Testis (tissue), 3 donors: ENCODE results near the gene MAPK12. TPM values are rescaled to one million over a fixed set of nuclear protein-coding genes. Genes with fewer than 3 reads are reported as not detected.
A peak's percentile ranks its signal among the peaks of the same experiment; 100 is the strongest.

Experiments
- DNase-seq: peaks from one replicate; pipeline ENCODE4 v3.0.0-alpha.2; 2019
- H3K27ac ChIP-seq, 2 donors: fragments of 200-600 bp; sonication (generic); one replicate each; pipeline ENCODE4 v1.5.1; 2019
- H3K27me3 ChIP-seq: fragments of 200-600 bp; sonication (generic); one replicate; pipeline ENCODE4 v1.5.1; 2019
- H3K36me3 ChIP-seq: fragments of 200-600 bp; sonication (generic); one replicate; pipeline ENCODE4 v1.5.1; 2017; ENCODE audit warnings: low read depth; ENCODE audit errors: missing control alignments
- H3K4me1 ChIP-seq: fragments of 200-600 bp; sonication (generic); one replicate; pipeline ENCODE4 v1.5.1; 2019
- H3K4me3 ChIP-seq, 2 donors: fragments of 200-600 bp; sonication (generic); one replicate each; pipeline ENCODE4 v1.5.1; 2017 to 2019
- H3K9me3 ChIP-seq: fragments of 200-600 bp; sonication (generic); one replicate; pipeline ENCODE4 v1.5.1; 2017
- CTCF ChIP-seq, 3 experiments: fragments of 450-650 bp in 2 of 3; fragments of 200-600 bp in 1 of 3; sonication (generic) in 1 of 3; IDR thresholded peaks; one replicate each; pipeline ENCODE4 v1.5.1; 2016 to 2019; ENCODE audit warnings: antibody characterized with exemption in 3 of 3, mild to moderate bottlenecking in 2 of 3, moderate library complexity in 1 of 3
- POLR2A ChIP-seq: fragments of 450-650 bp; IDR thresholded peaks from one replicate; pipeline ENCODE4 v1.6.1; 2017; ENCODE audit warnings: antibody characterized with exemption, mild to moderate bottlenecking, moderate library complexity
- WGBS, 2 donors: methylation state at CpG; one replicate each; pipeline ENCODE4 v1.1.5; 2018; 5-methylcytosine and 5-hydroxymethylcytosine counted together
- intact Hi-C: fragments of 100-400 bp; cut with DNase I; formaldehyde crosslinking; loops from one replicate; pipeline ENCODE4 v1.15.1; 2023; ENCODE audit warnings: low total_unique reads
- polyA plus RNA-seq: library from polyadenylated mRNA; stranded (reverse); fragments of 350-450 nt; fragmentation: Illumina TruSeq; extraction: RNeasy Lipid Tissue Mini Kit (QIAGEN cat#74804); gene quantifications from one replicate; pipeline ENCODE4 v1.2.3, GENCODE V29; 2014; ENCODE audit warnings: low read depth, low replicate concordance; ENCODE audit not compliant: insufficient read depth
- total RNA-seq, 2 donors: library from RNA; depleted of rRNA; stranded (reverse); fragments of >200 nt; gene quantifications; one replicate each; pipeline ENCODE4 v1.2.3, GENCODE V29; 2016

MAPK12 gene
- total and polyA plus RNA-seq, 3 donors from 2014 or later: 9.1 to 25.1 (median 22.3) TPM

GRCh38 chr22:50220603-50221409 is 40.7 kb downstream of the MAPK12 start:
- Histone ChIP-seq H3K4me1 (no peaks in the 10 kb centered on the region), H3K27me3 (no peaks in the 10 kb centered on the region), H3K27ac (no peak overlapping the region), H3K9me3 (no peaks in the 10 kb centered on the region), H3K36me3 (no peaks in the 10 kb centered on the region), H3K4me3 (no peak overlapping the region)
- TF ChIP-seq POLR2A (no peak), CTCF (IDR thresholded peaks at IDR 0.05) (no peak)
- DNase-seq: no peak
- WGBS, 2 donors: 87 to 92% methylated on average over 19 to 45 of the region's 45 CpGs
- intact Hi-C loops: no loop called here

GRCh38 chr22:50219800-50220602 is 41.5 kb downstream of the MAPK12 start:
- no peak for DNase-seq
- TF ChIP-seq POLR2A: no peak
- no peak for TF ChIP-seq CTCF (IDR thresholded peaks at IDR 0.05)
- Histone ChIP-seq H3K27ac (no peak overlapping the region), H3K9me3 (no peaks in the 10 kb centered on the region), H3K36me3 (no peaks in the 10 kb centered on the region), H3K4me1 (peaks cover 3% of the 10 kb centered on the region), H3K27me3 (no peaks in the 10 kb centered on the region), H3K4me3 (no peak overlapping the region)
- intact Hi-C loops: no loop called here
- 83 to 84% methylated on average over 8 to 25 of the region's 25 CpGs for WGBS, 2 donors

GRCh38 chr22:50218996-50219727 is 42.3 kb downstream of the MAPK12 start:
- 73 to 85% methylated on average over 35 to 42 of the region's 42 CpGs for WGBS, 2 donors
- peak; percentile 85 for DNase-seq
- TF ChIP-seq CTCF (IDR thresholded peaks at IDR 0.05) (no peak), POLR2A (no peak)
- Histone ChIP-seq H3K36me3 (no peaks in the 10 kb centered on the region), H3K27ac (no peak overlapping the region), H3K4me1 (peaks cover 5% of the 10 kb centered on the region), H3K27me3 (no peaks in the 10 kb centered on the region), H3K9me3 (no peaks in the 10 kb centered on the region), H3K4me3 (no peak overlapping the region)
- intact Hi-C loops: no loop called here

GRCh38 chr22:50218153-50218995 is 43.1 kb downstream of the MAPK12 start:
- 83 to 88% methylated on average over 13 to 42 of the region's 43 CpGs for WGBS, 2 donors
- no peaks in the 10 kb centered on the region for H3K9me3 ChIP-seq
- no peak for DNase-seq
- no peaks in the 10 kb centered on the region for H3K27me3 ChIP-seq
- no peak overlapping the region for H3K4me3 ChIP-seq
- intact Hi-C loops: no loop called here
- H3K27ac ChIP-seq: no peak overlapping the region
- H3K36me3 ChIP-seq: no peaks in the 10 kb centered on the region
- H3K4me1 ChIP-seq: peaks cover 5% of the 10 kb centered on the region
- TF ChIP-seq POLR2A: no peak
- TF ChIP-seq CTCF (IDR thresholded peaks at IDR 0.05): no peak
